Activated naive CD8-positive, alpha-beta T cell treated with anti-CD3 and anti-CD28 coated beads for 36 hours (primary cell): ENCODE measurements around the gene CASTOR1. TPM values are rescaled to one million over a fixed set of nuclear protein-coding genes. Genes with fewer than 3 reads are reported as not detected.
A peak's percentile ranks its signal among the peaks of the same experiment; 100 is the strongest.

ENCODE experiments used
- DNase-seq: peaks from one replicate; pipeline ENCODE4 v3.0.0; 2021
- H3K27ac Mint-ChIP-seq: one replicate; pipeline ENCODE4 v1.8.0; 2022; ENCODE audit warnings: mild to moderate bottlenecking, moderate library complexity, mixed read lengths
- H3K27me3 Mint-ChIP-seq: one replicate; pipeline ENCODE4 v1.8.0; 2022; ENCODE audit warnings: mild to moderate bottlenecking, mixed read lengths
- H3K36me3 Mint-ChIP-seq: one replicate; pipeline ENCODE4 v1.8.0; 2021; ENCODE audit warnings: mild to moderate bottlenecking, mixed read lengths
- H3K4me1 Mint-ChIP-seq: one replicate; pipeline ENCODE4 v1.8.0; 2021; ENCODE audit warnings: mixed read lengths
- H3K4me3 Mint-ChIP-seq: one replicate; pipeline ENCODE4 v1.8.0; 2022; ENCODE audit warnings: mild to moderate bottlenecking, moderate library complexity, mixed read lengths
- H3K9me3 Mint-ChIP-seq: one replicate; pipeline ENCODE4 v1.8.0; 2022; ENCODE audit warnings: mixed read lengths
- total RNA-seq, 2 experiments: library from RNA; stranded (reverse); gene quantifications; one replicate each; pipeline ENCODE4 v1.2.3, GENCODE V29; 2021

The CASTOR1 gene
- total RNA-seq, 2 experiments from 2014 or later: 2.8 to 3.5 TPM

DNA sequence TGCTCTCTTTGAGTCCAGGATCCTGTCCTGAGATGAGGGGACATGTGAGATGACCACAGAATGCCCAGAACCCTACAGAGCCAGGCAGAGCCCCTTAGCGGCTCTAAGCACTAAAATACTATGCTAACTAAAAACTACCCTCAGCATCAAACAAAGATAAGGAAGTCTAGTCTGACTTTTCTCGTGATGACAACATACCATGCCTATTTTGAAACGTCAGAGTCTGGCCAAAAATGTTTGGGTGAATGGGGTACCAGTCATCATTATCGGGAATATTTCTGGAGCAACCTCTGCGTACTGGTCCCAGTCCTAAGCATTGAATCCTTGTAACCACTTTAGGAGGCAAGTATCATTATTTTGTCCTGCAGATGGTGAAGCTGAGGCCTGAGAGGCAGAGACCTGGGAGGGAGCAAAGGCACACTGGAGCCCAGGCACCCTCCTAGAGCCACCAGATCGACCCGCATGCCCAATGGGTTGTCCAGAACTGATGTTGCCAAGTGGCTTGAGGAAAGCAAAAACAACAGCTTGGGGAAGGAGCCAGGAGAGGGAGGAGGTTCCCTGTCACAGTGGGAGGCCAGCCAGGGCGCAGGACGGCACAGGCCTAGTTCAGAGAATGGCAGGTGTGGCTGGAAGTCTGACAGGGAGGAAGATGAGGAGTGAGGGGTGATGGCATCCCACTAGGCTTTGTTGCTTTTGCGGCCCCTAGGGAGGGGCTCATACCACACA, 15.4 kb downstream of the CASTOR1 start:
- no peak for DNase-seq
- Mint-ChIP-seq H3K36me3 (peaks cover 14% of the 10 kb centered on the region), H3K27ac (no peak overlapping the region), H3K4me3 (no peak overlapping the region), H3K9me3 (peaks cover 2% of the 10 kb centered on the region), H3K27me3 (no peaks in the 10 kb centered on the region), H3K4me1 (peaks cover 24% of the 10 kb centered on the region)

DNA sequence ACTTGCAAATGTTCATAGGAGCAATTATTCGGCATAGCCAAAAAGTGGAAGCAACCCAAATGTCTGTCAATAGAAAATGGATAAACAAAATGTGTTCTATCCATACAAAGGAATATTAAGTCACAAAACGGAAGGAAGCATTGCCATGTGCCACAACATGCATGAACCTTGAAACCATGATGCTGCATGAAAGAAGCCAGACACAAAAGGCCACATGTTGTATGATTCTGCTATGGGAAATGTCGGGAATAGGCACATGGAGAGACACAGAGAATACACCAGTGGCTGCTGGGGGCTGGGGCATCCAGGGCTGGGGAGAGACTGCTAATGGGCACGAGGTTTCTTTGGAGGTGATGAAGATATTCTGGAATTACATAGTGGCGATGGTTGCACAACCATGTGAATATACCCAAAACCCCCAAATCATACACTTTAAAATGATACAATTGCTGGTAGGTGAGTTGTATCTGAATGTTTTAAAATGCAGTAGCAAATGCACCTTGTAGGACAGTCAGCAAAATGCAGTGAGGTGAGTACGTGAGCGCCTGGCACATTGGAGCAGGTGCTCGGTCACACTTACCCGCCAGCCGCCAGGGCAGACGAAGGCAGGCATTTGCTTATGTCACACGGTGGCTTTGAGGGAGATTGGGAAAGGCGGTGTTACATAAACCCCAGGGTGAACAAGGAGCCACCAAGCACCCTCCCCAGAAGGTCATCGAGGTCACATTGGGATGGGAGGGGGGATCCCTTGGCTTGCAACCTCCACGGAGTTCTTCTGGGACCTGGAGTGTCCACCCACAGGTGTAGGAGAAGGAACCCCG, 16.3 kb downstream of the CASTOR1 start:
- H3K9me3 Mint-ChIP-seq: peaks cover 2% of the 10 kb centered on the region
- no peak overlapping the region for H3K27ac Mint-ChIP-seq
- H3K4me1 Mint-ChIP-seq: peaks cover 32% of the 10 kb centered on the region
- no peak for DNase-seq
- H3K27me3 Mint-ChIP-seq: no peaks in the 10 kb centered on the region
- no peak overlapping the region for H3K4me3 Mint-ChIP-seq
- H3K36me3 Mint-ChIP-seq: peaks cover 19% of the 10 kb centered on the region

- H3K36me3 Mint-ChIP-seq: peaks cover 27% of the 10 kb centered on the region
- H3K27ac Mint-ChIP-seq: no peak overlapping the region
Measured at GRCh38 chr22:30270832-30271231, 18.5 kb downstream of the CASTOR1 start.

GRCh38 chr22:30268331-30268730, 21.0 kb downstream of the CASTOR1 start:
- Mint-ChIP-seq H3K27ac (peak overlapping the region; percentile 99), H3K4me3 (peak overlapping the region; percentile 95), H3K9me3 (no peaks in the 10 kb centered on the region), H3K36me3 (peaks cover 41% of the 10 kb centered on the region), H3K4me1 (peaks cover 28% of the 10 kb centered on the region), H3K27me3 (peaks cover 3% of the 10 kb centered on the region)
- no peak for DNase-seq

More at GRCh38 chr22:30270832-30271231, 18.5 kb downstream of the CASTOR1 start:
- H3K27me3 Mint-ChIP-seq: peaks cover 3% of the 10 kb centered on the region
- H3K9me3 Mint-ChIP-seq: no peaks in the 10 kb centered on the region
- H3K4me3 Mint-ChIP-seq: no peak overlapping the region
- H3K4me1 Mint-ChIP-seq: peaks cover 24% of the 10 kb centered on the region
- DNase-seq: no peak

GRCh38 chr22:30267382-30268302, 21.7 kb downstream of the CASTOR1 start:
- Mint-ChIP-seq H3K27ac (peak overlapping the region; percentile 99), H3K9me3 (no peaks in the 10 kb centered on the region), H3K36me3 (peaks cover 46% of the 10 kb centered on the region), H3K4me1 (peaks cover 33% of the 10 kb centered on the region), H3K27me3 (peaks cover 3% of the 10 kb centered on the region), H3K4me3 (peak overlapping the region; percentile 95)
- peak; percentile 66 for DNase-seq

GRCh38 chr22:30266445-30267381, 22.6 kb downstream of the CASTOR1 start, which contains the start of gene OSM:
Gene OSM (minus strand): TSS chr22:30266851. CDS start chr22:30266799, 52 bp downstream.
- Mint-ChIP-seq H3K9me3 (no peaks in the 10 kb centered on the region), H3K36me3 (peaks cover 52% of the 10 kb centered on the region), H3K27me3 (peaks cover 3% of the 10 kb centered on the region), H3K27ac (peak within 1 kb of the TSS; percentile 99), H3K4me1 (peaks cover 40% of the 10 kb centered on the region), H3K4me3 (peak within 1 kb of the TSS; percentile 95)
- peak; percentile 78 for DNase-seq

- Mint-ChIP-seq H3K36me3 (peaks cover 45% of the 10 kb centered on the region), H3K27me3 (peaks cover 3% of the 10 kb centered on the region), H3K4me3 (peak overlapping the region; percentile 95), H3K4me1 (peaks cover 40% of the 10 kb centered on the region), H3K9me3 (no peaks in the 10 kb centered on the region), H3K27ac (peak overlapping the region; percentile 99)
- DNase-seq: peak; percentile 89
Measured at GRCh38 chr22:30265823-30266444, 23.4 kb downstream of the CASTOR1 start.

DNA sequence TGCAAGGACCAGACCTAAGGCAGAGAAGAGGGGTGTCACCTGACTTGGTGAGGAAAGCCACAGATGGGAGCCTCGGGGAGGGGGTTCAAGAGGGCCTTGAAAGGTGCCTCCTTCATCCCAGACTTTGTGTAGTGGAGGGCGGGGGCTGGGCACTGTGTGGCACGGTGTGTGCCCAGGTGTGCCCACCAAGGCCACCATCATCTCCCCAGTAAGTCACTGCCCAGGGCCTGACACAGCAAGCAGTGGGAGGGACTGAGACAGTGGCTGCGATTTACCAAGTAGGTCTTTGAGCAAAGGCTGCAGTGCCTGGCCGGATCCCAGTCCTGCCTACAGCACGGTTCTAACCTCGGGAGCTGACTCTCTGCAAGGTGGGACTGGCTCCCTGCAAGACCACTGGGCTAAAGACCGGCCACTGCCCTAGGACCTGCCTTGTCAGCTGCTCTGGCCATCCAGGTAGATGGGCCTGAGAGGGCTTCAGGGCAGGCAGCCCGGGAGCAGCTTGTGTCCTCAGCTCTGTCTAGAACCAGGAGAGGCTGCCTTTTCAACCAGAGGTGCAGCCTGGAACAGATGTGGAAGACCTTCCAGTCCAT, 24.1 kb downstream of the CASTOR1 start:
- Mint-ChIP-seq H3K4me1 (peaks cover 43% of the 10 kb centered on the region), H3K36me3 (peaks cover 45% of the 10 kb centered on the region), H3K27me3 (peaks cover 3% of the 10 kb centered on the region), H3K4me3 (peak overlapping the region; percentile 95), H3K9me3 (no peaks in the 10 kb centered on the region), H3K27ac (peak overlapping the region; percentile 99)
- DNase-seq: no peak

- H3K4me1 Mint-ChIP-seq: peaks cover 41% of the 10 kb centered on the region
- H3K36me3 Mint-ChIP-seq: peaks cover 43% of the 10 kb centered on the region
Measured at GRCh38 chr22:30263883-30264282, 25.4 kb downstream of the CASTOR1 start.

DNA sequence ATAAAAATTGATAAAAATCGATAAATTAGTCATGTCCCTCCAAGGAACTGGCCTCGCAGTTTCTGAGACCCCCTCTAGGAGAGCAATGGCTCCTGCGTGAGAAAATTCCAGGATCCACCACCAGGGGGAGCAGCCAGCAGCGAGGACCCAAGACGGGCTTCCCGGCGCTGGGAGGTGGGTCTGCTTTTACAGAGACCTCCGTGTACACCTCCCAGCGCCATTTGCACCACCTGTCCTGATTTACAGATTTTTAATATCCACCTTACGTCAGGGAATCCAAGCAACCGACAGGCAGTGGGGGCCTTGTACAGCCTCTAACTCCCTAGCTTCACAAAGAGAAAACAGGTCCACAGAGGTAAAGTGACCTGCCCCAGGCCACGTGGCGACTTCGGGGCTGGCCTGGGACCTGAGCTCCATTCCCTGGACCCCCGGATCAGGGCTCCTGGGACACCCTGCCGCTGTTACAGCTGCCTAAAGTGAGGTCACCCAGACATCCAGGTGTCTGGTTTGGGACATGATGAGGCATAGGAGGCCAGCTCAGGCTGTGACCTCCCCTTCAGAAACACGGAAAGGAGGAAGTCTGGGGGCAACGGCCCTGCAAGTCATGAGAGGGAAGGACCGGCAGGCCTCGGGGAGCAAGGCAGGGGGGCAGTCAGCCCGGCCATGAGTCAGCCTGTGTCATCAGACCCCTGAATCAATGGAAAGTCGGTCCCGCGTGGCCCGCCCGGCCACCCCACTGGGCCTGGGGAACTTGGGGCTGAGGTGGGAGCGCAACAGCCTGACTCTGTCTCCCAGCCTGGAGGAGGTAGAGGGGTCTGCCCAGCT, 26.2 kb downstream of the CASTOR1 start:
- peaks cover 38% of the 10 kb centered on the region for H3K36me3 Mint-ChIP-seq
- peak; percentile 81 for DNase-seq
- peaks cover 6% of the 10 kb centered on the region for H3K27me3 Mint-ChIP-seq
- peak overlapping the region; percentile 78 for H3K27ac Mint-ChIP-seq
- H3K4me1 Mint-ChIP-seq: peaks cover 36% of the 10 kb centered on the region
- peak overlapping the region; percentile 81 for H3K4me3 Mint-ChIP-seq
- H3K9me3 Mint-ChIP-seq: no peaks in the 10 kb centered on the region

More at GRCh38 chr22:30263883-30264282, 25.4 kb downstream of the CASTOR1 start:
- DNase-seq: no peak
- no peaks in the 10 kb centered on the region for H3K9me3 Mint-ChIP-seq
- H3K27ac Mint-ChIP-seq: no peak overlapping the region
- H3K27me3 Mint-ChIP-seq: peaks cover 6% of the 10 kb centered on the region
- H3K4me3 Mint-ChIP-seq: peak overlapping the region; percentile 95

- peaks cover 6% of the 10 kb centered on the region for H3K27me3 Mint-ChIP-seq
- H3K4me3 Mint-ChIP-seq: peak overlapping the region; percentile 55
- DNase-seq: no peak
- peaks cover 38% of the 10 kb centered on the region for H3K36me3 Mint-ChIP-seq
- H3K4me1 Mint-ChIP-seq: peaks cover 37% of the 10 kb centered on the region
- peak overlapping the region; percentile 18 for H3K27ac Mint-ChIP-seq
- no peaks in the 10 kb centered on the region for H3K9me3 Mint-ChIP-seq
Measured at GRCh38 chr22:30262112-30262511, 27.2 kb downstream of the CASTOR1 start.

GRCh38 chr22:30261134-30261533, 28.2 kb downstream of the CASTOR1 start:
- DNase-seq: no peak
- Mint-ChIP-seq H3K4me3 (no peak overlapping the region), H3K36me3 (peaks cover 33% of the 10 kb centered on the region), H3K4me1 (peaks cover 37% of the 10 kb centered on the region), H3K27ac (no peak overlapping the region), H3K9me3 (no peaks in the 10 kb centered on the region), H3K27me3 (peaks cover 6% of the 10 kb centered on the region)
